CD4-positive, alpha-beta T cell treated with Interferon gamma for 1 hour (primary cell): ENCODE data around the gene SFRP4.
"Not testable (repeated sequence)": the region's sequence is repeated elsewhere in the genome, so short reads cannot be mapped to it uniquely, and the experiment has no call there.

Experiments
- DNase-seq: peaks from one replicate; pipeline ENCODE4 v3.0.0-alpha.2; 2020

The SFRP4 gene

DNA sequence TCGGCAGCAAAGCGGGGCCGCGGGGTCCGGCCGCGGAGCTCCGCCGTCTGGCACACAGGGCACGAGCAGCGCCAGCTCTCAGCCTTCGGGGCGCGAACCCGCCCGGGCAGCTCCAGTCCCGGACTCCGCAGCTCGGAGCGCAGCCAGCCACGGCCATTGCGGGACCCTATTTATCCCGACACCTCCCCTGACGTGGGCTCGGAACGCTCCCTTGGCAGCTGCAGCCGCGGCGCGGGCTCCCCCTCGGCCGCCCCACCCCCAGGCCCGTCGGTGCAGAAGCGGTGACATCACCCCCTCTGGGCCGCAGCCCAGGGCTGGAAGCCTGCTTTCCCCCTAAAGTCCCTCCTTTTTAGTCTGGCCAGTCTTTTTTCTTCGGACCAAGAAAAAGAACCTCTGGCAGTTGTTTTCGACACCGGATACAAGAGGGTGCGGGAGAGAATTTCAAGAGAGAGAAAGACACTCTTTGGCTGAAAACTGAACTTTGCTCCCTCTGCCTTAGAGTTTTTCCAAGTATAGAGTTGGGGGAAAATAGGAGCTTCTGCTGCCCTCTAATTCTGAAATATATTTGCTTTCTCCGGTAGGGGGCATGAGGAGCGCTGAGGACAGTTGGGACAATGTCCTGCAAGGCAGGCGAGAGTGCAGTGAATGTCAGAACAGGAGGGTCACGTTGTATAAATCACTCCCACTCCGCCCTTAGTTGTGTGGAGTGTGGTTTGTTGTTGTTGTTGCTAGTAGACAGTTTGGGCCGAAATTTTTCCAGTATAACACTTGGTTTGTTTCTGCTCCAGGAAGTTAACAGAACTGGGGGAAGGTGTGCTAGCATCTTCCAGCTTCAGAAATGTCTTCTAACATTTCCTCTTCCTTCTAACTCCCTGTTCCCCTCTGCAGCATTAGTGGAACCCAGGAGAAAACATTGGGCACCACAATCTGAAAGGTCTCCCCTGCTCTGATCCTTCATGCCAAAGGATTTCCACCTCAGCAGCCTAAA, at the start of gene SFRP4:
TSS of gene SFRP4 (minus strand) at position 145 of the 988 bp plus-strand sequence. CDS start 280 bp downstream, outside the sequence.
- DNase-seq = no peak

GRCh38 chr7:37964196-37964595, 47.6 kb upstream of the SFRP4 start:
- DNase-seq = no peak

DNA sequence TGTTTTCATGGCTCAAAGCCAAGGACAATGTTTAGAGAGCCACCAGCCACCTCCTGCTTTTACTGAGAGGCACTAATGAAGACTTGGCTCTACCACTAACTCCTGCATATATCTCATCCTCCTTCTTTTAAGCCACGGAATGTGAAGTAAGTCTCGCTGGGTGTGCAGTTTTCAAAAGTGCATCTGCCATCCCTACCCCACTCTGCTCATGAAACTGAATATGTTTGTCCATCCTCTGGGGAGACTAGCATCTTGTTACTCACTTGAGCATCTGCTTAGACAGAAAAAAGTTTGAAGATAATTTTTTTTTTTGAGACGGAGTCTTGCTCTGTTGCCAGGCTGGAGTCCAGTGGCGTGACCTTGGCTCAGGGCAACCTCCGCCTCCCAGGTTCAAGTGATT, 44.6 kb upstream of the SFRP4 start:
- DNase-seq = no peak

DNA sequence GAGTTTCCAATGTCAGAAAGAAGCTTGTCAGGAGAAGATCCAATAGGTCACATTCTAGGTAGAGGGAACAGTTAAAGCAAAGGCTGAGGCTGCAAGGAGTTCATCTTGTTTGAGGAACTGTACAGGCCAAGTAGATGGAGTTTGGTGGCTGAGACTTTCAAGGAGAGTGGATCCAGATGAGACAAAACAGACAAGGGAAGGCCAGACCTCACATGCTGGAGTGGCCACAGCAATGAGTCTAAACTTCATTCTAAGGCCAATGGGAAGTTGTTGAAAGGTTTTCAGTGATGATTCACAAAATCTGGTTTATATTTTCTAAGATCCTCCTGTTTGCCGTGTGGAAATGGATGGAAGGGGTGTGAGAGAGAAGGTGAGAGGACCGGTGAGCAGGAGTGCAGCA, 43.9 kb upstream of the SFRP4 start:
- DNase-seq = no peak

DNA sequence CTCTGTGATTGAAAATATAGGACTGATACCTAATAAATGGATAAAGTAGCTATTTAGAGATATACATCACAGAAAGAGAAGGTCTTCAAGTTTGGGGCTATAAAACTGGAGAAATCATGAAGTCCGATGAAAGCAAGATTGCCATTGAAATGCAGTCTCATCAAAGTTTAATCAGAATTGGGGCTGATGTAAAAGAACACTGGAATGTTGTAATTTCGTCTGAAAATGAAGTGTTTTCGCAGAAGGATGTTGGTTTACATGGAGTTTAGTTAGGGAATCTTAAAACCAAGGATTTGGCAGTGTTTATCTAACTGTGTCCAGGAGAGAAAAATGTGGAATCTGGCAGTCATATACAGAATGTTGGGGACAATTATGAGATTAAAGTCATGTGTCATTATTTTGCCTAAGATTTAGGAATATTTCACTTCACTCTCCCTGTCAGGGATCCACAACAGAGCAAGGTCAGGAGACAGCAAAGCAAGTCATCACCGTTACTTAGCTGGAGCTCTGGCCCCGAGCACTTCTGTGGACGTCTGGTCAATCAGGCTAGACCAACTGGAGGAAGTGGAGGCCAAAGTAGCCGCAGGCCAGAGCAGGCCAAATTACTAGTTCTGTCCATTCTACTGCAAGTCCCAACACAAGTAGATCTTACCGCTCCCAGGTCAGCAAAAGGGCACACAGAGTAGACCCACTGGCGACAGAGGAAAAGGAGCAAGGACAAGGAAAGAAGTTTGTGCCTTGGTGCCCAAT, 40.8 kb upstream of the SFRP4 start:
- DNase-seq = no peak

DNA sequence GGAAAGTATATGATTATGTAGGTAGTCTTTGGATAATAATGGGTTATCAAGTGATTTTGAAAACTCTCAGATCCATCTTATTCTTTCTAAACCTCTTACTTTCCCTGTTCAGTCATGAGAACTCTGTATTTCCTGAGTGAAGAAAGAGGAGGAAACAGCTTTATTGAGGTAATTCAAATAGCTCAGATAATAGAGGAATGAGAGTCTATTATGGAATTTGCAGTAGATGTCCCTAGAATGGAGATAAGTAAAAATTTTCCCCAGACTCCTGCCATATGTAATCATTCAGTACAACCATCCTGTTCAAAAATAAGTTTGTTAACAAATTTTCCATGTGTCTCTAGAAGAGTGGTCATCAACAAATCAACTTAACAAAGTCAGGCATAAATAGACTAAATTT, 40.2 kb upstream of the SFRP4 start:
- no peak for DNase-seq

DNA sequence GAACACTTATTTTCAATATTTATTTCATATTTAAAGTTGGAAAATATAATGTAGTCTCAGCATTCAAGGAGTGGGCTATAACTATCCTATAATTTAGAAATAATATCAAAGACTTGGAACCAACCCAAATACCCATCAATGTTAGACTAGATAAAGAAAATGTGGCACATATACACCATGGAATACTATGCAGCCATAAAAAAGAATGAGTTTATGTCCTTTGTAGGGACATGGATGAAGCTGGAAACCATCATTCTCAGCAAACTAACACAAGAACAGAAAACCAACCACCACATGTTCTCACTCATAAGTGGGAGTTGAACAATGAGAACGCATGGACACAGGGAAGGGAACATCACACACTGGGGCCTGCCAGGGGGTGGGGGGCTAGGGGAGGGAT, 37.6 kb upstream of the SFRP4 start:
- DNase-seq = not testable (repeated sequence)

- no peak for DNase-seq
Observed at GRCh38 chr7:37952240-37952639, 35.6 kb upstream of the SFRP4 start.

DNA sequence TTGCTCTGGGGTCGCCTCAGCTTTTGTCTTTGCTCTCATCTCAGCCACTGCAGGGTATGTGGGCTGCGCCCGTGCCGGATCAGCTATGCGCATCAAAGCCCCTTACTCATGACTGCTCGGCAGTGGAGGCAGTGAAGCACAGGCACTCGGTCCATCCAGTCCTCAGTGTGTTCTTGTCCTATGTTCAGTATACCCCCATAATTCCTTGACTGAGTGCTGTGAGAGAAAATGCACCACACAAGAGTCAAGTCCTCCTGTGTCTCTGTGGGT, 31.3 kb upstream of the SFRP4 start:
- DNase-seq = no peak

GRCh38 chr7:37947138-37947940, 30.7 kb upstream of the SFRP4 start:
- DNase-seq = no peak

DNA sequence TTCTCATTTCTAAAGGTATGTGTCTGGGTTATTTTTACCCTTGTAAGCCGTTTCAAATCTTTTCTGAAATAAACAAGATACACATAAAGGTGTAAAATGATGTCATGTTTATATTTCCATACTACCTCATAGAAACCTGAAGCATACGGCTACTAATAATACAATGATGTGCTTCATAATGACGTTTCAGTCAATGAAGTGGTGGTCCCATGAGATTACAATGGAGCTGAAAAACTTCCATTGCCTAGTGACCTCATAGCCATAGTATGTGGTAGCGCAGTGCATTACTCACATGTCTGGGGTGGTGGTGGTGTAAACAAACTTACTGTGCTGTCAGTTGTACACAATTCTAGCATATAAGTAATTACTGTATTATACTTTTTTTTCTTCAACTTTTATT, 28.7 kb upstream of the SFRP4 start:
- DNase-seq = no peak

- DNase-seq = no peak
Observed at GRCh38 chr7:37944737-37945054, 28.1 kb upstream of the SFRP4 start.

GRCh38 chr7:37943905-37944736, 27.5 kb upstream of the SFRP4 start:
- DNase-seq = no peak

- no peak for DNase-seq
Observed at GRCh38 chr7:37942934-37943610, 26.5 kb upstream of the SFRP4 start.

GRCh38 chr7:37933018-37933566, 16.5 kb upstream of the SFRP4 start:
- no peak for DNase-seq

- no peak for DNase-seq
Observed at GRCh38 chr7:37932543-37932942, 15.9 kb upstream of the SFRP4 start.

- no peak for DNase-seq
Observed at GRCh38 chr7:37930226-37930948, 13.8 kb upstream of the SFRP4 start.

GRCh38 chr7:37928878-37929277, 12.3 kb upstream of the SFRP4 start:
- DNase-seq = no peak

- DNase-seq = no peak
Observed at GRCh38 chr7:37927773-37928444, 11.3 kb upstream of the SFRP4 start.

DNA sequence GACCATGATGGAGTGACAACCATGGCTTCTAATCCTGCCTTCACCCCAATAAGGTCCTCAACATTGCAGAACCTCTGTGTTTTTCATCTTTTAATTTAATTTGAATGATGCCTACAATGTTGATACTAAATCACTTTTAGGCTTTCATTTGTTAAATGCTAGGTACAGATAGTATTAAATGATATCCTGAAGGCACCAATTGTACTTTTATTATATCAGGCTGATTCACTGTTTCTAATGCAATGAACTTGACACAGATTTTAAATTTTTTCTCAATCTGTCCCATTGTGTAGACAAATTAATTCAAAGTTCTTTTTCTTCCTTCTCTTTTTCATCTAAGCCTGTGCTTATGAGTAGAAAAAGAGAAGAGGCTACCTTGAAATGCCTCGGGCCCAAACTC, 9.0 kb upstream of the SFRP4 start:
- no peak for DNase-seq
